ENCODE measurements around the gene SLC44A3. TPM values are rescaled to one million over a fixed set of nuclear protein-coding genes. Genes with fewer than 3 reads are reported as not detected.
A peak's percentile ranks its signal among the peaks of the same experiment; 100 is the strongest.

Gene SLC44A3
- total RNA-seq, 1 donor from 2014 or later = 13.8 TPM

- intact Hi-C loops (cut with DNase I) = loop anchor here (10.0 kb wide), 1 partner anchor 62 kb away; the partner anchor contains the start of gene CNN3
- DNase-seq (ENCODE audit: low spot score) (no peak), ATAC-seq (no peak)
Measured at GRCh38 chr1:94862718-94863117, 42.6 kb downstream of the SLC44A3 start.

DNA sequence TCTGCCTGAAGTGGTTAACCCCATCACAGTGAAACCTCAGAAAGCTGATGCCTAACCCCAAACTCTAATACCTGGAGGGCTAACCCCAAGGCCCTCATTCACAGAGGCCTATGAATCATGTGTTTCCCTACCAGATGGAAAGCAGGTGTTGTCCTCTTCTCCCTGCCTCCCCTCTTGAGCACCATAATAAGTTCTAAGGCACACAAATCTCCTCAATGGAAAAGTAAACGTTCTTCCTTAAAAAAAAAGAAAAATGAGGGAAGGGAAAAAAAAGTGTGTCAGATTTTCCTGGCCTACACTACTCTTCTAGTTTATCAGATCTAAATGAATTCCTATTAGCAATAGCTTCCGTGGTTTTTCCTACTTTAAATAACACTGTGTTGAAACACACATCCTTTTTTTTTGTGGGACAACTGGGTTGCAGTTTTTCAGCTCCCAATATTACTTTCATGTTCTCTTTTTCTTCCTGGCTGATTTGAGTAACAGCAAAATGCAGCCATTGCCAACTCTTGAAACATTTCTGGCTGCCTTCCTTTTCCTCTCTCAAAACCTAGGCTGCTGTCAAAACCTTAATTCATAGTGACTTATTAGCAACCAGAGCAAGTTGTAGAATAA lies 43.2 kb downstream of the SLC44A3 start:
- DNase-seq (ENCODE audit: low spot score) (no peak), ATAC-seq (peak; percentile 79)

GRCh38 chr1:94863919-94864318 lies 43.8 kb downstream of the SLC44A3 start:
- ATAC-seq (peak; percentile 82), DNase-seq (ENCODE audit: low spot score) (peak; percentile 65)
- intact Hi-C loops (cut with DNase I) = loop anchor here (10.0 kb wide), 1 partner anchor 61 kb away; the partner anchor contains the start of gene CNN3

More for the DNA sequence above, 43.2 kb downstream of the SLC44A3 start:
- intact Hi-C loops (cut with DNase I) = loop anchor here (10.0 kb wide), 1 partner anchor 61 kb away; the partner anchor contains the start of gene CNN3

GRCh38 chr1:94864821-94865220 lies 44.7 kb downstream of the SLC44A3 start:
- peak; percentile 5 for ATAC-seq
- DNase-seq (ENCODE audit: low spot score) = no peak
- intact Hi-C loops (cut with DNase I) = loop anchor here (10.0 kb wide), 1 partner anchor 60 kb away; the partner anchor contains the start of gene CNN3

DNA sequence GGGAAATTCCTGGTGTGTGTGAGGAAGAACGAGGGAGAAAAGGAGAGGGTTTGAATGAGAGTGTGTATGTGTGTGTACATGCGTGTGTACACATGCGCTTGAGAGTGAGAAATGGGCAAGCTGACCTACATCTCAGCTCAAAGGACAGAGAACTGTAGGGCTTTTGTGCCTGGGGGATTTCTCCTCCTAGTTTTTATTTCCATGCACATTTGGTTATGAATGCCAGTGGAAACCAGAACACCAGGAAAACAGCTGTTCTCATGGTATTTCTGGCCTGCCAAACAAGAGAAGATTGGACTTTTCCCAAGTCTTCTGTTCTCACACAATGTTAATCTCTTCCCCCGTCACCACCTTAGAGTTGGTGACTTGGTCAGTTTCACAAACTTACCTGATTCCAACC lies 45.2 kb downstream of the SLC44A3 start:
- intact Hi-C loops (cut with DNase I) = loop anchor here (10.0 kb wide), 1 partner anchor 59 kb away; the partner anchor contains the start of gene CNN3
- DNase-seq (ENCODE audit: low spot score) = no peak
- peak; percentile 52 for ATAC-seq

- ATAC-seq (peak; percentile 18), DNase-seq (ENCODE audit: low spot score) (no peak)
- intact Hi-C loops (cut with DNase I) = loop anchor here (10.0 kb wide), 1 partner anchor 59 kb away; the partner anchor contains the start of gene CNN3
Measured at GRCh38 chr1:94866164-94866807, 46.1 kb downstream of the SLC44A3 start.

- intact Hi-C loops (cut with DNase I) = no loop called here
- DNase-seq (ENCODE audit: low spot score) (no peak), ATAC-seq (no peak)
Measured at GRCh38 chr1:94871031-94871430, 50.9 kb downstream of the SLC44A3 start.

- intact Hi-C loops (cut with DNase I) = no loop called here
- ATAC-seq = no peak
Measured at GRCh38 chr1:94872771-94873495, 52.8 kb downstream of the SLC44A3 start.

DNA sequence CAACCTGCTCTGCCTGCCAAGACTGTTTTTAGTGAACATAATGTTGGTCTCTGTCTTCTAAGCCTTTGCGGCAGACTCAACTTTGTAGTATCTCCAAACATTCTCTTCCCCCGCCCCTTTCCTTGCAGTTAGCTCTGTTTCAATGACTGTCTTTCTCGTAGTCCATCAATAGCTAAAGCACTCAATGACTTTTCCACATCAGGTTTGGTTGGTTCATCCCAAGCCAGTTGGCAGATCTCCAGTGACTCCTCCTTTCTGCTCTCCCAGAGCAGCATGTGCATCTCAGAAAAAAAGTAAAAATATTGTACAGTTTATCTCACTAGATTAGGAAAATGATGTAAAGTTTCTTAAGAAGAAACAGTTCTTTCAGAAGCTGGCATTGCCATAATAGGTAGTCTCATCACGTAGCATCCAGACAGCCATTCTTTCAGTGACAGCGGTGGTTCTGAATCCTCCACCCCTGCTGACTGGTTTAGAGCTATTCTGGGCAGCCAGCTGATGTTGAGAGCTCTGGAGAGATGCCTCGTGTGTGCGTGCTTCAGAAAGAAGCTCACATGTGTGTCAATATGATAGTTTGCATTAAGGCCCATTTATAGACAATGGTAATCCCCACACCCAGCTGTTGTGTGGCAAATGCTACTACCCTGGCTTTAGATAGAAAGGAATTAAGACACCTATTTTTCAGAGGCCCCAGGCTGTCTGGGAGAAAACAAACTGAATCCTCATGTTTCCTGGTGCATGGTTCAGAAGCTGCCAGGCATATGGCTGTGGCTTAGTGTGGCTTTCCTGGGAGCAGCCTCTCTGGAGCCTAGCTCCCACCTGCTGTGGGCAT lies 53.6 kb downstream of the SLC44A3 start:
- ATAC-seq = no peak
- intact Hi-C loops (cut with DNase I) = no loop called here
- no peak for DNase-seq (ENCODE audit: low spot score)

More at GRCh38 chr1:94872771-94873495, 52.8 kb downstream of the SLC44A3 start:
- DNase-seq (ENCODE audit: low spot score) = no peak

DNA sequence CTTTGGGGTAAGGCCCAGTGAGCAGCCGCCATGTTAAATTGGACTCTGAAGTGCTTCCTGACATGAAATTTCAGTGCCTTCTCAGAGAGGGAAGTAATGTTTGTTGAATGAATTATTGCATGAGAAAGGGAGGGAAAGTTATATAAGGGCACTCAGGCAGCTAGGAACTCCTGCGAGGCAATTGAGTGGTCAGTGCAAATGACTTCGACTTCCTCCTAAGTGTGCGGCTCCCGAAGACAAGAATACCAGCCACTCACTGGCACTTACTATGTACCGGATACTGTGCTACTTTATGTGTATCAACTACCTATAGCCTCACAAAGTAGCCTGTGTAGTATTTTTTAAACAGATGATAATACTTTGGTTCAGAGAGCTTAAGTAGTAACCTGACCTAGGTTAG lies 54.3 kb downstream of the SLC44A3 start:
- DNase-seq (ENCODE audit: low spot score) (no peak), ATAC-seq (no peak)
- intact Hi-C loops (cut with DNase I) = no loop called here

DNA sequence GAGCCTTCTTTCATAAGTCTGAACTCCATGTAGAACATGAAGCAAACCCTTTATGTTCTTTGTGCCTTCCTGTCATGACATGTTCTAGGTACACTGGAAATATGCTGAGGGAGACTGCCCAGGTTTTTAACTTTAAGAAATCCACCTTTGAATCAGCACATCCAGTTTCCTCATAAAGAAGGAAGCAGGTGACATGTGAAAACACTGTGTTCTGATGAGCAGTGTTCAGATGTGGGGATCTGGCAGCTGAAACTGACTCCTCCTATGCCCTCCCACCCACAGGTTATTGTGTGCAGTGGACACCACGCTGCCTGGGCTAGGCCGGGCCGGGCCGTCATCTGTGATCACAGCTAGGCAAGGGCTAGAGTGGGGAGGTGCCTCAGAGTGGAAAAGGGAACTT lies 55.6 kb downstream of the SLC44A3 start:
- intact Hi-C loops (cut with DNase I) = no loop called here
- DNase-seq (ENCODE audit: low spot score) (no peak), ATAC-seq (no peak)

DNA sequence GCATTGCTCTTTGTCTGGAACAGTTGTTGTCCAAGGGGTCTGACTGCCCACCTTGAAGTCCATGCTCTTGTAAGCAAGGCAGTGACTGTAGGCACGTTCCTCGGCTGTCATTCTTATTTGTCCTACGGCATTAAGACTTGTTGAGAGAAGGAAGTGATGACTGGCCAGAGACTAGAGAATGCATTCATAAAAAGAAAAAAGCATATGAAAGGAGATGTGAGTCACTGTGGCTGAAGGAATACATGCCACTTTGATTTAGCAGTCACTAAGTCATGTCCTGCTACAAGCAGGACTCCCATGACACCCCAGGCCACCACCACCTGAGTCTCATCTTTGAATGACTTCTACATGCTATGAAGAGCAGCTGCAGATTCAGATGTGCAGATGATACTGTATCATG lies 56.2 kb downstream of the SLC44A3 start:
- intact Hi-C loops (cut with DNase I) = no loop called here
- DNase-seq (ENCODE audit: low spot score) (no peak), ATAC-seq (no peak)

GRCh38 chr1:94878329-94878728 lies 58.2 kb downstream of the SLC44A3 start:
- DNase-seq (ENCODE audit: low spot score) (no peak), ATAC-seq (no peak)
- intact Hi-C loops (cut with DNase I) = no loop called here

GRCh38 chr1:94883691-94884090 lies 63.5 kb downstream of the SLC44A3 start:
- ATAC-seq (peak; percentile 80), DNase-seq (ENCODE audit: low spot score) (no peak)
- intact Hi-C loops (cut with DNase I) = no loop called here

- intact Hi-C loops (cut with DNase I) = no loop called here
- ATAC-seq = peak; percentile 90
- peak; percentile 63 for DNase-seq (ENCODE audit: low spot score)
Measured at GRCh38 chr1:94884106-94884505, 63.9 kb downstream of the SLC44A3 start.

DNA sequence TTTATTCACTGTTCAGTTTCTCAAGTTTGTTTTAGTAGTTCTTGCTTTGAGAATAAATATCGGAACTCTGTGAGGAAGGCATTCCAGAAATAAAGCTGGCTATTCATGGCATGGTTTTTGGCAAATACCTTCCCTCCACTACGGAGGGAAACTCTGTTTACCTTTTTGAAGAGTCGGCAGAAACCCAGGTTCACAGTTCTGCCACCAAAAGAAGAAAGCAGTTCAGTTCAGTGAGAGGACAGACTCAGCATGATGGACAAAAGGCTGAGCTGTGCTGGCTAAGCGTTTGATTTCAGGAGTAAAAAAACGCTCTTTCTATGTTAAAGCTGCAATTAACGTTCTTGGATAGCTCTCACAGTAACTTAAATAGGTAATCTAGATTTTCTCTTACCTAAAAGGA lies 64.3 kb downstream of the SLC44A3 start:
- peak; percentile 27 for ATAC-seq
- DNase-seq (ENCODE audit: low spot score) = no peak
- intact Hi-C loops (cut with DNase I) = no loop called here

DNA sequence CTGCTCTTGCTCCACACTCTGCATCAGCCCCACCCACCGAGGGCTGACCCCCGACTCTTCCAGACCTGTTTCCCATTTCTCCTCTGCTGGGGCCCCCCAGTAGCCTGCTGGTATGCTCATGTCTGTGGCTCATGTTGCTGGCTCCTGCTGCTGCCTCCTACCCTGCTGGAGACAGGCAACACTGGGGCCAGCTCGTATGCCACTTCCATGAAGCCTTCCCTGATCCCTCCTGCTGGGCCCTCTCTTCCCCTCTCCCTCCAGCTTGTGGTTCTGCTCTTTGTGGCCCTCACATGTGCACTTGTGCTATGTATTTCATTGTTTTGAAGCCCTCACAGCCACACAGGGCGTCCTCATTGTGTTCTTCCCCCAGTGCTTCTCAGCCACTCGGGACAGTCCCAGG lies 66.2 kb downstream of the SLC44A3 start:
- intact Hi-C loops (cut with DNase I) = no loop called here
- DNase-seq (ENCODE audit: low spot score) = no peak
- no peak for ATAC-seq

DNA sequence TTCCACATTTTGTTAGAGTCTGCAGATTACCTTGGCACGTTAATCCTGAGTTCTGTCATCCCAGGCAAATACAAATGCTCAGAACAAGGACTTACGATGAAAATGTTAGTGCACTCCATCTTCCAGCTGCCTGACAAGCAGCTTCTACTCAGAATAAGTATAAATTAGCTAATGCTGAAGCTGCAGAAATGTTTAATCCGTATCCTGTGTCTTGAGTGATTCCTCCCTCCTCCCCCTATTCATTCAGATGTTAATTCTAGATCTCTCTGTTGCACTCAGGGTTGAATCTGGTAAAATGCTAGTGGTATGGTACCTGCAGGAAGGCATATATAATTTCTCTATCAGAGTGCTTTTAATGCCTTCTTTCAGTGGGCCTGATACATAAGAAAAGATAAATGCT lies 66.9 kb downstream of the SLC44A3 start:
- no peak for ATAC-seq

DNA sequence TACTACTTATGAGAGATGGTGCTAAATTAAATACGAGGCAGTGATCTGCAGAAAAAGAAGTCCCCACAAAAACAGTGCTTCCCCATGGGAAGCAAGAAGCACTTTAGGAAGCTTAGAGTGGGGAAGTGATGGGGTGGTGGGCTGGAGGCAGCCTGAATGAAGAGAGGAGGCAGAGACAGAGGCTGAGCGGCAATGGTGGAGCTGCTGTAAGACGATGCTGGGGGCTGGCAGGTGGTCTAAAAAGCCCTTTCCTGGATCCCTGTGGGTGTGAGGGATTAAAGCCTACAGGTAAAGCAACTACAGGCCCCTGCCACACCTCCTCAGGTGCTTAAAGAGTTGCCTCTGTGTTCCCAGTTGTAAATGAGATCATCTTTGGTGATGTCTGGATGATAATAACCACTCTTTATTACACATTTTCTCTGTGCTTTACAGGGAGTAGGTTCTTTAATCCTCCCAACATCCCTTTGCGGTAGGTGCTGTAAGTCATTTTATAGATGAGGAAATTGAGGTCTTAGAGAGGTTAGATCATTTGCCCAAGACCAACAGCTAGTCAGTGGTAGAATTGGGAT lies 67.5 kb downstream of the SLC44A3 start:
- DNase-seq (ENCODE audit: low spot score) = no peak
- ATAC-seq = no peak
- intact Hi-C loops (cut with DNase I) = no loop called here

More for the DNA sequence above, 66.9 kb downstream of the SLC44A3 start:
- DNase-seq (ENCODE audit: low spot score) = no peak
- intact Hi-C loops (cut with DNase I) = no loop called here

Data from sciatic nerve (tissue), 2 donors.